HepG2 (cell line): ENCODE results near the gene EBF3.

Experiments
- CTCF ChIP-seq: sonication (generic); formaldehyde crosslinking; IDR thresholded peaks from 2 replicates; pipeline ENCODE4 v1.5.0; 2020; ENCODE audit warnings: mild to moderate bottlenecking, missing genetic modification reagents, moderate library complexity
- FOXC1 ChIP-seq: sonication (generic); formaldehyde crosslinking; IDR thresholded peaks from 2 replicates; pipeline ENCODE4 v1.8.0; 2022; ENCODE audit warnings: mild to moderate bottlenecking, missing genetic modification reagents, borderline replicate concordance
- JUND ChIP-seq: sonication (generic); formaldehyde crosslinking; IDR thresholded peaks from 2 replicates; pipeline ENCODE4 v1.8.0; 2022; ENCODE audit warnings: mild to moderate bottlenecking, missing genetic modification reagents
- PHF8 ChIP-seq: sonication (generic); formaldehyde crosslinking; IDR thresholded peaks from 2 replicates; pipeline ENCODE4 v1.5.0; 2020; ENCODE audit warnings: missing genetic modification reagents
- TGIF2 ChIP-seq: IDR thresholded peaks from 2 replicates; pipeline ENCODE4 v1.6.1; 2016; ENCODE audit warnings: control low read depth, missing compliant biosample characterization
- ZNF232 ChIP-seq: sonication (generic); formaldehyde crosslinking; IDR thresholded peaks from 2 replicates; pipeline ENCODE4 v1.4.0; 2020; ENCODE audit warnings: missing genetic modification reagents, borderline replicate concordance
- ZNF558 ChIP-seq: sonication (generic); formaldehyde crosslinking; IDR thresholded peaks from 2 replicates; pipeline ENCODE4 v1.9.0; 2022; ENCODE audit warnings: mild to moderate bottlenecking, missing genetic modification reagents, borderline replicate concordance
- ZNF646 ChIP-seq: sonication (generic); formaldehyde crosslinking; IDR thresholded peaks from 2 replicates; pipeline ENCODE4 v1.9.0; 2021; ENCODE audit warnings: mild to moderate bottlenecking, missing genetic modification reagents
- ZNF660 ChIP-seq: sonication (generic); formaldehyde crosslinking; IDR thresholded peaks from 2 replicates; pipeline ENCODE4 v1.5.1; 2020; ENCODE audit warnings: mild to moderate bottlenecking, low read depth, missing genetic modification reagents, borderline replicate concordance
- ZNF883 ChIP-seq: sonication (generic); formaldehyde crosslinking; IDR thresholded peaks from 2 replicates; pipeline ENCODE4 v1.5.1; 2020; ENCODE audit warnings: mild to moderate bottlenecking, missing genetic modification reagents; ENCODE audit errors: not compliant biosample characterization
- TF ChIP-seq, protein P1 (sequence below): sonication (generic); formaldehyde crosslinking; IDR thresholded peaks from 2 replicates; pipeline ENCODE4 v1.5.1; 2020; ENCODE audit warnings: missing genetic modification reagents, mild to moderate bottlenecking, borderline replicate concordance

GRCh38 chr10:129953119-129954051 is 10.7 kb downstream of the EBF3 start:
- TF ChIP-seq, protein P1, sequence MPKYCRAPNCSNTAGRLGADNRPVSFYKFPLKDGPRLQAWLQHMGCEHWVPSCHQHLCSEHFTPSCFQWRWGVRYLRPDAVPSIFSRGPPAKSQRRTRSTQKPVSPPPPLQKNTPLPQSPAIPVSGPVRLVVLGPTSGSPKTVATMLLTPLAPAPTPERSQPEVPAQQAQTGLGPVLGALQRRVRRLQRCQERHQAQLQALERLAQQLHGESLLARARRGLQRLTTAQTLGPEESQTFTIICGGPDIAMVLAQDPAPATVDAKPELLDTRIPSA (CRISPR knock-in tag): no peak
- no peak for TF ChIP-seq TGIF2 (CRISPR knock-in tag)
- TF ChIP-seq ZNF660: no peak
- no peak for TF ChIP-seq ZNF232 (CRISPR knock-in tag)
- no peak for TF ChIP-seq ZNF883
- TF ChIP-seq ZNF646: no peak
- TF ChIP-seq CTCF (CRISPR knock-in tag): no peak
- no peak for TF ChIP-seq ZNF558
- TF ChIP-seq FOXC1 (CRISPR knock-in tag): no peak
- TF ChIP-seq JUND: no peak
- TF ChIP-seq PHF8 (CRISPR knock-in tag): no peak
